ENCODE results near the gene BUD23. TPM values are rescaled to one million over a fixed set of nuclear protein-coding genes. Genes with fewer than 3 reads are reported as not detected.
A peak's percentile ranks its signal among the peaks of the same experiment; 100 is the strongest.

BUD23 gene, protein sequence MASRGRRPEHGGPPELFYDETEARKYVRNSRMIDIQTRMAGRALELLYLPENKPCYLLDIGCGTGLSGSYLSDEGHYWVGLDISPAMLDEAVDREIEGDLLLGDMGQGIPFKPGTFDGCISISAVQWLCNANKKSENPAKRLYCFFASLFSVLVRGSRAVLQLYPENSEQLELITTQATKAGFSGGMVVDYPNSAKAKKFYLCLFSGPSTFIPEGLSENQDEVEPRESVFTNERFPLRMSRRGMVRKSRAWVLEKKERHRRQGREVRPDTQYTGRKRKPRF
- 168 TPM for total RNA-seq (2021; ENCODE audit: unreplicated experiment)
- polyA plus RNA-seq (2012), result 148 and 164 TPM in 2 replicates
- Bru-seq, nascent RNA, result percentile 91 among the genes with signal in this experiment
- BruChase-seq, experiment 1, labeled RNA remaining after a 6-hour chase, result percentile 92 among the genes with signal in this experiment
- percentile 94 among the genes with signal in this experiment for BruChase-seq, experiment 2, labeled RNA remaining after a 2-hour chase
- long read RNA-seq, transcript BUD23-215 (2 exons, 3,886 nt), result minor isoform, 28 of 329 reads
- long read RNA-seq, transcript BUD23-201 (12 exons, 1,230 nt), result major isoform, 179 of 329 reads
- long read RNA-seq, partial matches to known transcripts, result 11 of 329 reads
- long read RNA-seq, other reads (novel, unspliced or antisense), result 106 of 329 reads

DNA sequence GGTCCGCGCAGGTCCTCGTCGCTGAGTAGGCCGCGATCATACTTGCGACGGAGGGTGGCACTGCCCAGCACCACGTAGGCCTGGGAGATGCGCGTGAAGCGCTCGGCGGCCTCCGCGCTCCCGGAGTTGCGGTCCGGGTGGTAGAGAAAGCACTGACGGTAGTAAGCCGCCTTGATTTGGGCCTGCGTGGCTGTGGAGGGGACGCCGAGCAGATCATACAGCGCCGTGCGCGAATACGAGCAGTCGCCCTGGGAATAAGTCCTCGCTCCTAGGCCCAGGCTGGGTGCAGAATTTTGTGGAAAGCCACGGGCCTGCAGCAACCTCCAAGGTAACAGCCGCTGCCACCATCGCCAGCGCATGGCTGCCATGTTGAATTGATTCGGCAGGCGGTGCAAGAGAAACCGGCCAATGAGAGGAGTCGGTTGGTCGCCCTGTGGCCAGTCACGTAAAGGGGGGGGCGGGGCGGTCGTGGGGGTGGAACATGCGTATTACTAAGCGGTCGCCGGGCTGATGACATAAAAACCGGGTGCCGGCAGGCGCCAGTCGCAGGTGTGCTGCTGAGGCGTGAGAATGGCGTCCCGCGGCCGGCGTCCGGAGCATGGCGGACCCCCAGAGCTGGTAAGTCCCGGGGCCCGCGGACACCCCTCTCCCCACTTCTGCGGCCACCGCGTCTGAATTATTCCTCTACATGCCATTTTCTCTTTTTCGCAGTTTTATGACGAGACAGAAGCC lies at the start of gene BUD23, which contains the start of gene DNAJC30:
Gene BUD23 (plus strand): TSS at position 542 of the 732 bp plus-strand sequence. CDS start 29 bp downstream, at position 571.
Gene DNAJC30 (minus strand): TSS at position 398 of the 732 bp plus-strand sequence. CDS start 30 bp downstream, at position 368.
- DNase-seq (ENCODE audit: low read depth, low spot score) (peak; percentile 90), ATAC-seq (peak; percentile 91)
- RAD21 ChIA-PET (ENCODE audit: low non-redundant PET in 1 of 2, low total read pairs in 2 of 2, uncharacterized antibody in 2 of 2, unreplicated experiment in 2 of 2), result no interaction called here
- Histone ChIP-seq H3K9me2 (ENCODE audit: insufficient read depth) (no peaks in the 10 kb centered on the region), H3K9me3 (ENCODE audit: control insufficient read depth in 1 of 2, insufficient read depth in 1 of 2, low read depth in 1 of 2, low read length in 2 of 2) (no peaks in the 10 kb centered on the region), H2AFZ (ENCODE audit: low read depth, low read length, poor library complexity, severe bottlenecking) (no peak within 1 kb of the TSS), H3K36me3 (ENCODE audit: control insufficient read depth in 1 of 2, insufficient read depth in 2 of 2, low read length in 2 of 2) (peaks cover 13 to 23% of the 10 kb centered on the region in 2 experiments; a peak in 3 of 4 replicates), H3K79me2 (ENCODE audit: insufficient read depth, low read length) (peaks cover 92% of the 10 kb centered on the region), H3K4me2 (ENCODE audit: low read length) (peak within 1 kb of the TSS; percentile 94), H3K27me3 (ENCODE audit: insufficient read depth, low read length) (no peaks in the 10 kb centered on the region), H3K9ac (ENCODE audit: low read length) (peak within 1 kb of the TSS; percentile 98), H4K20me1 (ENCODE audit: insufficient read depth) (no peaks in the 10 kb centered on the region), H3K27ac (ENCODE audit: low read depth, low read length) (peak within 1 kb of the TSS; percentile 91), H3K4me1 (ENCODE audit: control insufficient read depth in 1 of 2, insufficient read depth in 2 of 2, low read length in 2 of 2) (peaks cover 11 to 24% of the 10 kb centered on the region in 2 experiments), H3K4me3 (replicated peaks in 1 of 2; ENCODE audit: low read depth in 1 of 2, low read length in 2 of 2) (peak within 1 kb of the TSS; percentile 92 to 100)
- CTCF ChIA-PET, result no interaction called here
- intact Hi-C loops (cut with micrococcal nuclease), result no loop called here
- POLR2A ChIA-PET, result interaction anchor here (0.8 kb wide), 1 partner anchor 52 kb away, joined by 3 read pairs; no protein-coding TSS in a partner anchor
- TSS peak; percentile 49 for BruUV-seq (replicated peaks)
- TF ChIP-seq CBX3 (IDR thresholded peaks at IDR 0.05; ENCODE audit: low read depth) (0 out of 2 replicates have a peak, but pooled peaks have one; percentile 18), EGR1 (IDR thresholded peaks at IDR 0.05; ENCODE audit: low read depth) (peak; percentile 63), YY1 (IDR thresholded peaks at IDR 0.05; ENCODE audit: extremely low read depth, insufficient replicate concordance, low read depth, low read length) (peak; percentile 97), TCF7L2 (IDR thresholded peaks at IDR 0.05; ENCODE audit: borderline replicate concordance, extremely low read depth, insufficient read depth, insufficient read length) (no peak), FOSL1 (IDR thresholded peaks at IDR 0.05; ENCODE audit: low read depth) (no peak), ZNF274 (IDR thresholded peaks at IDR 0.05; ENCODE audit: low read depth, low read length) (no peak), SRF (IDR thresholded peaks at IDR 0.05; ENCODE audit: low read depth) (peak; percentile 93), ZFX (IDR thresholded peaks at IDR 0.05) (peak; percentile 99), CEBPB (IDR thresholded peaks at IDR 0.05; ENCODE audit: low read depth) (no peak), POLR2A (IDR thresholded peaks at IDR 0.05; ENCODE audit: borderline replicate concordance, extremely low read depth, insufficient read depth, insufficient read length) (peak; percentile 79), POLR2AphosphoS5 (IDR thresholded peaks at IDR 0.05; ENCODE audit: low read depth, low read length) (peak; percentile 93), EZH2phosphoT487 (IDR thresholded peaks at IDR 0.05; ENCODE audit: borderline replicate concordance) (no peak), EZH2 (IDR thresholded peaks at IDR 0.05) (no peak), SP1 (IDR thresholded peaks at IDR 0.05; ENCODE audit: low read depth) (peak; percentile 87)
- TF ChIP-seq, protein P1, sequence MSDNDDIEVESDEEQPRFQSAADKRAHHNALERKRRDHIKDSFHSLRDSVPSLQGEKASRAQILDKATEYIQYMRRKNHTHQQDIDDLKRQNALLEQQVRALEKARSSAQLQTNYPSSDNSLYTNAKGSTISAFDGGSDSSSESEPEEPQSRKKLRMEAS (IDR thresholded peaks at IDR 0.05), result peak; percentile 97
- TF ChIP-seq, protein P2, sequence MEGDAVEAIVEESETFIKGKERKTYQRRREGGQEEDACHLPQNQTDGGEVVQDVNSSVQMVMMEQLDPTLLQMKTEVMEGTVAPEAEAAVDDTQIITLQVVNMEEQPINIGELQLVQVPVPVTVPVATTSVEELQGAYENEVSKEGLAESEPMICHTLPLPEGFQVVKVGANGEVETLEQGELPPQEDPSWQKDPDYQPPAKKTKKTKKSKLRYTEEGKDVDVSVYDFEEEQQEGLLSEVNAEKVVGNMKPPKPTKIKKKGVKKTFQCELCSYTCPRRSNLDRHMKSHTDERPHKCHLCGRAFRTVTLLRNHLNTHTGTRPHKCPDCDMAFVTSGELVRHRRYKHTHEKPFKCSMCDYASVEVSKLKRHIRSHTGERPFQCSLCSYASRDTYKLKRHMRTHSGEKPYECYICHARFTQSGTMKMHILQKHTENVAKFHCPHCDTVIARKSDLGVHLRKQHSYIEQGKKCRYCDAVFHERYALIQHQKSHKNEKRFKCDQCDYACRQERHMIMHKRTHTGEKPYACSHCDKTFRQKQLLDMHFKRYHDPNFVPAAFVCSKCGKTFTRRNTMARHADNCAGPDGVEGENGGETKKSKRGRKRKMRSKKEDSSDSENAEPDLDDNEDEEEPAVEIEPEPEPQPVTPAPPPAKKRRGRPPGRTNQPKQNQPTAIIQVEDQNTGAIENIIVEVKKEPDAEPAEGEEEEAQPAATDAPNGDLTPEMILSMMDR (IDR thresholded peaks at IDR 0.05 in 2 of 3, conservative IDR thresholded peaks at IDR 0.05 in 1 of 3; ENCODE audit: borderline replicate concordance in 1 of 3, insufficient read depth in 1 of 3, low read depth in 2 of 3, low read length in 2 of 3), result no peak
- TF ChIP-seq, protein P3, sequence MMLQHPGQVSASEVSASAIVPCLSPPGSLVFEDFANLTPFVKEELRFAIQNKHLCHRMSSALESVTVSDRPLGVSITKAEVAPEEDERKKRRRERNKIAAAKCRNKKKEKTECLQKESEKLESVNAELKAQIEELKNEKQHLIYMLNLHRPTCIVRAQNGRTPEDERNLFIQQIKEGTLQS (IDR thresholded peaks at IDR 0.05), result no peak
- TF ChIP-seq, protein P4, sequence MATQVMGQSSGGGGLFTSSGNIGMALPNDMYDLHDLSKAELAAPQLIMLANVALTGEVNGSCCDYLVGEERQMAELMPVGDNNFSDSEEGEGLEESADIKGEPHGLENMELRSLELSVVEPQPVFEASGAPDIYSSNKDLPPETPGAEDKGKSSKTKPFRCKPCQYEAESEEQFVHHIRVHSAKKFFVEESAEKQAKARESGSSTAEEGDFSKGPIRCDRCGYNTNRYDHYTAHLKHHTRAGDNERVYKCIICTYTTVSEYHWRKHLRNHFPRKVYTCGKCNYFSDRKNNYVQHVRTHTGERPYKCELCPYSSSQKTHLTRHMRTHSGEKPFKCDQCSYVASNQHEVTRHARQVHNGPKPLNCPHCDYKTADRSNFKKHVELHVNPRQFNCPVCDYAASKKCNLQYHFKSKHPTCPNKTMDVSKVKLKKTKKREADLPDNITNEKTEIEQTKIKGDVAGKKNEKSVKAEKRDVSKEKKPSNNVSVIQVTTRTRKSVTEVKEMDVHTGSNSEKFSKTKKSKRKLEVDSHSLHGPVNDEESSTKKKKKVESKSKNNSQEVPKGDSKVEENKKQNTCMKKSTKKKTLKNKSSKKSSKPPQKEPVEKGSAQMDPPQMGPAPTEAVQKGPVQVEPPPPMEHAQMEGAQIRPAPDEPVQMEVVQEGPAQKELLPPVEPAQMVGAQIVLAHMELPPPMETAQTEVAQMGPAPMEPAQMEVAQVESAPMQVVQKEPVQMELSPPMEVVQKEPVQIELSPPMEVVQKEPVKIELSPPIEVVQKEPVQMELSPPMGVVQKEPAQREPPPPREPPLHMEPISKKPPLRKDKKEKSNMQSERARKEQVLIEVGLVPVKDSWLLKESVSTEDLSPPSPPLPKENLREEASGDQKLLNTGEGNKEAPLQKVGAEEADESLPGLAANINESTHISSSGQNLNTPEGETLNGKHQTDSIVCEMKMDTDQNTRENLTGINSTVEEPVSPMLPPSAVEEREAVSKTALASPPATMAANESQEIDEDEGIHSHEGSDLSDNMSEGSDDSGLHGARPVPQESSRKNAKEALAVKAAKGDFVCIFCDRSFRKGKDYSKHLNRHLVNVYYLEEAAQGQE (IDR thresholded peaks at IDR 0.05; ENCODE audit: low read depth), result no peak
